Measurements from ENCODE around the gene PMM1.
A peak's percentile ranks its signal among the peaks of the same experiment; 100 is the strongest.
"Not testable (repeated sequence)": the region's sequence is repeated elsewhere in the genome, so short reads cannot be mapped to it uniquely, and the experiment has no call there.

The PMM1 gene

DNA sequence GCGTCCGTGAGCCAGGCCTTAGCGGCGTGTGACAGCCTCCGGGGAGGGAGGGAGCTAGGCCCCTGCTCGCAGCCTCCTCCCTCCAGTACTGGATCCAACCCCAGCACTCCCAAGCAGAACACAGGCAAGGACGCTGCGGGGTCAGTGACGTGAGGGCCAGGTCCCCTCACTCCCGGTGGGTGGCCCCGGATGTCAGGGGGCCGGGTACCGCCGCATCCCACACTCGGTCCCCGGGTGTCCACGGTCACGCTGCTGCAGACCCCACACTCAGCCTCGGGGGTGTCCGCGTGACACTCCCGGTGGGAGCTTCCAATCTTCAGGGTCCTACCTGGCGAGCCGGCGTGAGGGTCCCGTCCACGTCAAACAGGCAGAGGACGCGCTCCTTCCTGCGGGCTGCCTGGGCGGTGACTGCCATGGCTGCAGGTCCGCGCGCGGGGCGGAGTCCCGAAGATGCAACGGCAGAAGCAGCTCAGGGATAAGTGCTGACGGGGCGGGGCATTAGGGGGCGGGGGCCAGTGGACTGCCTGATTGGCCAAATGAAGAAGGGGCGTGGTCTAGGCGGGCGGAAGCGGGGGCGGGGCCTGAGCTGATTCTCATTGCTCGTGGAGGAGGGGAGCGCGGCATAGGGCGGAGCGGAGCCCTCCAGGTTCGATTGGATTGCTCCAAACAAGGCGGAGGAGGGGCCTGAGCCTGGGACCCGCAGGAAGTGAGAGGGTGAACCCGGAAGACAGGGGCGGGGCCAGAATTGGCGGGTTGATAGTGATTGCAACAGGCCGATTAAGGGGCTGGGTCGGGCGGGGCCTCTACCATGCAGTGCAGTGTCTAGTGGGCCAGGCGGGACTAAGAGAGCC lies at the start of gene PMM1:
TSS of gene PMM1 (minus strand) at position 450 of the 851 bp plus-strand sequence. CDS start at position 415, 35 bp downstream.
- peak; percentile 90 for DNase-seq

DNA sequence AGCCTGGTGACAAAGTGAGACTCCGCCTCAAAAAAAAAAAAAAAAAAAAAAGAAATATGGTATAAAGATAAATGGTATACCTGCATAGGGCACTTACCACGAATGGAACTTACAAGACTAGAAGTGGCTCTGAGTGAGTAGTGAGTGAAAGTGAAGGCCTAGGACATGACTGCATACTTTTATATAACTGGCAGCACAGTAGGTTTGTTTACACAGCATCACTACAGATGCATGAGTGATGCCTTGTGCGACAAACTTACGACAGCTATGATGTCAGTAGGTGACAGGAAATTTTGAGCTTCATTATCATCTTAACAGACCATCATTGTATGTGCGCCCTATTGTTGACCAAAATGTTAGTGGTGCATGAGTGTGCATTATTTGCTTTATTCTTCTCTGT lies 49.1 kb upstream of the PMM1 start:
- DNase-seq = no peak

DNA sequence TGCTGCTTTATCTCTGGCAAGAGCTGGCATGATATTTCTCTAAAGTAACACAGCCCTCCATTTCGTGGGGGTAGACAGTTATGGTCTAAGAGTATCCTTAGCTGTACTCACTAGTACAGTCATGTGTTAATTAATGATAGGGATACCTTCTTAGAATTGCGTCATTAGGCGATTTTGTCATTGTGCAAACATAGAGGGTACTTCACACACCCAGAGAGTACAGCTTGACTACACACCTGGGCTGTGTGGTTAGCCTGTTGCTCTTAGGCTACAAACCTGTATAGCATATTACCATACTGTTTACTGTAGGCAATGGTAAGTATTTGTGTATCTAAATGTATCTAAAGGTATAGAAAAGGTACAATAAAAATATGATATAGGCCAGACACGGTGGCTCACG lies 48.5 kb upstream of the PMM1 start:
- no peak for DNase-seq

DNA sequence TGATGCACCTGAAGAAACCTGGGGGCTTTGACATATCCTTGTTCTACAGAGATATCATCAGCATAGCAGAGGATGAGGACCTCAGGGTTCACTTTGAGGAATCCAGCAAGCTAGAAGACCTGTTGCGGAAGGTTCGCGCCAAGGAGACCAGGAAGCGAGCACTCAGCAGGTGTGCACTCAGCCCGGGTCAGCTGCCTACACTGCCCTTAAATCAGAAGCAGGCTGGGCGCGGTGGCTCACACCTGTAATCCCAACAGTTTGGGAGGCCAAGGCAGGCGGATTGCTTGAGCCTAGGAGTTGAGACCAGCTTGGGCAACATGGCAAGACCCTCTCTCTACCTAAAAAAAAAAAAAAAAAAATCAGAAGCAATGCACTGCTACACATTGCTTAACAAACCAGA lies 48.0 kb upstream of the PMM1 start:
- DNase-seq = not testable (repeated sequence)

DNA sequence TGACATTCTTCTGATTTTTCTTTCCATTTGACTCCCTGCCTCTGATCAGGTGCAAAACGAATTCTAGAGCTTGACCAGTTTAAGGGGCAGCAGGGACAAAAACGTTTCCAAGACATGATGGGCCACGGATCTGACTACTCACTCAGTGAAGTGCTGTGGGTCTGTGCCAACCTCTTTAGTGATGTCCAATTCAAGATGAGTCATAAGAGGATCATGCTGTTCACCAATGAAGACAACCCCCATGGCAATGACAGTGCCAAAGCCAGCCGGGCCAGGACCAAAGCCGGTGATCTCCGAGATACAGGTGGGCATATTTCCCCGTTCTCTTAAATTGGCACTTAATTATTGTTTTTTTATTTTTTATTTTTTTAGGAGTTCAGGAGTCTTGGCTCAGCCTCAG lies 46.8 kb upstream of the PMM1 start:
- no peak for DNase-seq

DNA sequence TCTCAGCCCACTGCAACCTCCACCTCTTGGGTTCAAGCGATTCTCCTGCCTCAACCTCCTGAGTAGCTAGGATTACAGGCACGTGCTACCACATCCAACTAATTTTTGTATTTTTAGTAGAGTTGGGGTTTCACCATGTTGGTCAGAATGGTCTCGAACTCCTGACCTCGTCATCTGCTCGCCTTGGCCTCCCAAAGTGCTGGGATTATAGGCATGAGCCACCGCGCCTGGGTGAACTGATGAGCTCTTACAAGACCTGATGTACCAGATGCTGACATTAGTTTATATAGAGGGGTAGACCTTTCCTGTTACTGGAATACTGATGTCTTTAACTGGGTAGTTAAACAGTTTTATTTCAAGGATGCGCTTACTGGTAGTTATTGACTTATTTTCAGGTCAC lies 45.0 kb upstream of the PMM1 start:
- DNase-seq = not testable (repeated sequence)

DNA sequence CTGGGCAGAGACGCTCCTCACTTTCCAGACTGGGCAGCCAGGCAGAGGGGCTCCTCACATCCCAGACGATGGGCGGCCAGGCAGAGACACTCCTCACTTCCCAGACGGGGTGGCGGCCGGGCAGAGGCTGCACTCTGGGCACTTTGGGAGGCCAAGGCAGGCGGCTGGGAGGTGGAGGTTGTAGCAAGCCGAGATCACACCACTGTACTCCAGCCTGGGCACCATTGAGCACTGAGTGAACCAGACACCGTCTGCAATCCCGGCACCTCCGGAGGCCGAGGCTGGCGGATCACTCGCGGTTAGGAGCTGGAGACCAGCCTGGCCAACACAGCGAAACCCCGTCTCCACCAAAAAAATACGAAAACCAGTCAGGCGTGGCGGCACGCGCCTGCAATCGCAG lies 42.0 kb upstream of the PMM1 start:
- not testable (repeated sequence) for DNase-seq

DNA sequence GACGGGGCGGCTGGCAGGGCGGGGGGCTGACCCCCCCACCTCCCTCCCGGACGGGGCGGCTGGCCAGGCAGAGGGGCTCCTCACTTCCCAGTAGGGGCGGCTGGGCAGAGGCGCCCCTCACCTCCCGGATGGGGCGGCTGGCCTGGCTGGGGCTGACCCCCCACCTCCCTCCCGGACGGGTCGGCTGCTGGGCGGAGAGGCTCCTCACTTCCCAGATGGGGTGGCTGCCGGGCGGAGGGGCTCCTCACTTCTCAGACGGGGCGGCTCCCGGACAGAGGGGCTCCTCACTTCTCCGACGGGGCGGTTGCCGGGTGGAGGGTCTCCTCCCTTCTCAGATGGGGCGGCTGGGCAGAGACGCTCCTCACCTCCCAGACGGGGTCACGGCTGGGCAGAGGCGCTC lies 41.5 kb upstream of the PMM1 start:
- DNase-seq = not testable (repeated sequence)

DNA sequence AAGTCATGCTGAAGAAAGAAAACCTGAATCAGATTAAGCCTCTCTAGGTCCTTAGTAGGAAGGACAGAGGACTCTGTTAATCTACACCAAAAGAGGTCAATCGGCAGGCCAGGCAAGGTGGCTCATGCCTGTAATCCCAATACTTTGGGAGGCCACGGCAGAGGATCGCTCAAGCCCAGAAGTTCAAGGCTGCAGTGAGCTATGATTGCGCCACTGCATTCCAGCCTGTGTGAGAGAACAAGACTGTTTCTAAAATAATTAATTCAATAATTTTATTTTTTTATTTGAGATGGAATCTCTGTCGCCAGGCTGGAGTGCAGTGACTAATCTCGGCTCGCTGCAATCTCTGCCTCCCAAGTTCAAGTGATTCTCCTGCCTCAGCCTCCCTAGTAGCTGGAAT lies 35.9 kb upstream of the PMM1 start:
- no peak for DNase-seq

DNA sequence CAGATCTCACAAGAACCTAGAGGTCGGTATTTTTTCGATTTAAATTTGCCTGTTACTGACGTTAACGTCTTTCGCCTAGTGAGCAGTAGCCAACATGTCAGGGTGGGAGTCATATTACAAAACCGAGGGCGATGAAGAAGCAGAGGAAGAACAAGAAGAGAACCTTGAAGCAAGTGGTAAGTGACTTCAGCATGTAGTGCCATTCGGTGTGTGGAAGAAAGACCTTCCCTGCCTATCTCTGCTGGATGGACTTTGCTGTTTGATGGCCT lies 32.2 kb upstream of the PMM1 start:
- no peak for DNase-seq

DNA sequence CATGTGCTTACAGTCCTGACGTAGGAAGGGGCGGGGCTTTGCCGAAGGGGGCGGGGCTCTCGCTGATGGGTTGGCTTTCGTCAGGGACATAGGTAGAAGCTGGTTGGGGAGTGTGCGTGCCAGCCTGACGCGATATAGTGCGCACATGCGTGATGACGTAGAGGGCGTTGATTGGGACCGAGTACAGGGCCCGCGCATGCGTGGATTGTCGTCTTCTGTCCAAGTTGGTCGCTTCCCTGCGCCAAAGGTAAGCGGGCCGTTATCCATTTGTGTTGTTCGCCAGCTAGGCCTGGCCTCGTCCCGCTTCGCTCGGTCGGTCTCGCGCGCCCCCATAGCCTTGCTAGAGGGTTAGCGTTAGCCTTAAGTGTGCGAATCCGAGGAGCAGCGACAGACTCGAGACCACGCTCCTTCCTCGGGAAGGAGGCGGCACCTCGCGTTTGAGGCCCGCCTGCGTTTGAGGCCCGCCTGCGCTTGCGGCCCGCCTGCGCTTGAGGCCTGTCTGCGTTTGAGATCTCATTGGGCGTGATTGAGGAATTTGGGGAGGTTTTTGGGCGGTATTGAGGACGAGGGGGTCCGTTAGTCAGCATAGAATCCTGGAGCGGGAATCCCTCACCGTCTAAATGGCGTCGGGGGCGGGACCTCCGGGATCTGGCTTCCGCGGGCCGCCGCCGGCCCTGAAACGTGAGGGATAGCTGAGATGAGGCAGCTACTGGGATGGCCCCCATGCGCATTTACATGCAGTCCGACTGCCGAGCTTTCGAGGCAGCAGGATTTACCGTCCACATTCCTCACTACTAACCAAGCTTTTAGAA lies 31.7 kb upstream of the PMM1 start, which contains the start of gene XRCC6:
TSS of gene XRCC6 (plus strand) at position 197 of the 812 bp plus-strand sequence. CDS start 710 bp downstream, outside the sequence.
- peak; percentile 90 for DNase-seq

DNA sequence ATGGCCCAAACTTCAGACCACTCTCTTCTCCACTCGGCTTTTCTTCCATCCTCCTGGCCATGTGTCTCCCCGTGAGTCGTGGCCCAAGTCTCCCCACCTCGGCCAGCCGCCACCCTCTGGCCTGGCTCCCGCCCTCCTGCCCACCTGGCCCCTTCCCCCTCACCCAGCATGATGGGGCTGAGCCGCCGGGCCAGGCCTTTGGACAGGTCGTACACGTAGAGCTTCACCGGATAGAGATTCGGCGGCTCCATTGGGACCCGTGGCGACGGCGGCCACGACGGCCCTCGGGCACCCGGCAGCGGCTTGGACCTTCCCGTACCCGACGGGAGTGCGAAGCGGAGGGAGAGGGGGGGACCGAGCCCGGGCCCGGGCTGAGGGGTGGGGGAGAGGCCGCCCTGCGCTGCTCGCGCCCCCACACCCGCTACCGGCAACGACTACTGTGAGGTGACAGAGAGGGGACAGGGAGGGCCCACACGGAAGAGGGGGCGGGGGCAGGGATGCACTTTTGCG lies 31.0 kb upstream of the PMM1 start, which contains the start of gene DESI1:
TSS of gene DESI1 (minus strand) at position 455 of the 510 bp plus-strand sequence. CDS start at position 251, 204 bp downstream.
- DNase-seq = no peak

DNA sequence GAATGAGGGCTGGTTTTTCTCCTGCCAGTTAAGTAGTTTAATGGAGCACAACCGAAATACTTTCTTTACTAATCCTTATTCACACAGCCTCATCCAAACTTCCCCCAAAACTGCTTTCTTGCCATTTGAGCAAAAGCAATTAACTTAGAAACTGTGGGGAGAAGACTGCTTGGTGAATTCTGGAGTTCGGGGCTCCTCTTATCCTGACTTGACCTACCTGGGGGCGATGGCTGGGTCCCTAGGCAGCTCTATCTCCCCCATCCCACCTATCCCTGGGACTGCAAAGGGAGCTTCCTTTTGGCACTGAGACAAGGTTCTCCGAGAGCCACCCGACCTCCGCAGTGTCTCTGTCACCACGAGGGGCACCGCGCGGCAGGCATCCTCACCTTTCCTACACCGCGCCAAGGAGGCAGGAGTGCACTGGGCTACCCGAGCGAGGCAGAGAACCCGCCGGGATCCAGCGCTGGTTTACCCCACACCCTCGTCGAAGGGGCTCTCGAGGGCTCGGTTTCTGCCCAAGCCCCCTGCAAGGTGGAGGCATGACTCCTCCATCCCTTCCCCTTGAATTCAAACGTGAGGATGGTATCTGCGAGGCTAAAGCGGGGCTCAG lies 30.4 kb upstream of the PMM1 start:
- DNase-seq = no peak

DNA sequence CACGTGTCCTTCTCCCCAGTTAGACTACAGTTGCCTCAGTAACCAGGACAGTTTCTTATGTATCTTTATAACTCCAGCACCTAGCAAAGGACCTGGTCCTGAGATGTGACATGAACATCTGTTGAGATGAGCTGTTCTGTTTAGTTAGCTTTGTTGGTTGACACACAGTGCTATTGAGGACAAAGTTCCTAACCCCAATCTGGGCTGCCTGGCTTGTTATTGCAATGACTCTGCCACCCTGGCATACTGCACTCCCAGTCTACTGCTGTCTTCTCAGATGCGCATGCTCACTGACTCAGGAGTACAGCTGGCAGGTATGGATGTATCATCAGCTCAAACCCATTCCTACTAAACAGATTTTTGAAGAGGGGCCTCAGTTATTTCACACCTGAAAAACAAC lies 23.8 kb upstream of the PMM1 start:
- no peak for DNase-seq

DNA sequence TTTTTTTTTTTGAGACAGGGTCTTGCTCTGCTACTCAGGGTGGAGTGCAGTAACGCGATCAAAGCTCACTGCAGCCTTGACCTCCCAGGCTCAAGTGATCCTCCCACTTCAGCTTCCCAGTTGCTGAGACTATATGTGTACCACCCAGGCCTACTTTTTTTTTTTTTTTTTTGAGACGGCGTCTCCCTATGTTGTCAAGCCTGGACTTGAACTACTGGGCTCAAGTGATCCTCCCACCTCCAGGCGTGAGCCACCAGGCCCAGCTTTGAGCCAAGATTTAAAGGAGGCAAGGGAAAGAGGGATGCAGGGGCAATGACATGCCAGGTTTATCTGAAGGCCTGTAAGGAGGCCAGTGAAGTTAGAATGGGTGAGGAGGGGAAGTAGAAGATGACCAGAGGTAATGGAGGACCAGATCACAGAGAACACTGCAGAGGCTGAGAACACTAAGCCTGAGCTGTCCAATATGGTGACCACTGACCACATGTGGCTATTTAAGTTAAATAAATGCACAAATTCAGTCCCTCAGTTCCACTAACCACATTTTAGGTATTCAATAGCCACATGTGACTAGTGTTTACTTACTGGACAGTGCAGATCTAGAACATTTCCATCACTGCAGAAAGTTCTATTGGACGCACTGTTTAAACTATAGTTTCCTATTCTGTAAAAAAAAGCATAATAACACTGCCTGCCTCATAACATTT lies 23.1 kb upstream of the PMM1 start:
- DNase-seq = no peak

DNA sequence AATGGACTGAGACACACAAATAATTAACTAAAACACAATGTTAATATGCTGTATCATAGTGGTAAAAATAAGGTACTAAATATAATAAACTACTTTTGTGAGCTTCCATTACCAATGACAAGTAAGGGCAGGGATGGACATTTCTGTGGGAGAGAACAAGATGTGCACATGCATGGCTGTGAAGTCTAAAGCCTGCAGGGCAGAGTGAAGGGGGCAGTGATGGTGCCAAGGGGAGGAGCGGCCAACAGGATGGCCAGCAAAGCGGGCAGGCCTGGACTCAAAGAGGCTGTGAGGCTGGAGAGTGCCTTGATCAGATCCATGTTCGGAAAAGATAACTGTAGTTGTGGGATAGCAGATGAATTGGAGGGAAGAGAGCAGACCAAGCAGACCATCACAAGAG lies 18.7 kb upstream of the PMM1 start:
- no peak for DNase-seq

DNA sequence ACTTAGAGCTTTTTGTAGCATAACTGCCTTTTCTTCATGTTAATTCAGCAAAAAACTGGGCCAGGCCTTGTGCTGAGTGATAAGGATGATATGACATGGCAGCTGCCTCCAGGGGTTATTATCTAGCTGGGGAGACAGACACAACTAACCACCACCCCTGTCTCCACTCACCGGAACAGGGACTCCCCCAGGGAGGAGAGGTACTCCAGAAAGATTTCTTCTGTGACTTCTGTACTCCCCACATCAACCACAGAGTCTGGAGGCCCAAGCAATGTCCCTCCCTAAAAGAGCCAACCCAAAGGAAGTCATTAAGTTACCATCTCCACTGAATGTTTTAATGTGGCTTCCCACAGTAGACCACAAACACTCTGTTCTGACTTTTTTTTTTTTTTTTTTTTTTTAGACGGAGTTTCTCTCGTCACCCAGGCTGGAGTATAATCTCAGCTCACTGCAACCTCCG lies 14.3 kb upstream of the PMM1 start:
- DNase-seq = no peak

DNA sequence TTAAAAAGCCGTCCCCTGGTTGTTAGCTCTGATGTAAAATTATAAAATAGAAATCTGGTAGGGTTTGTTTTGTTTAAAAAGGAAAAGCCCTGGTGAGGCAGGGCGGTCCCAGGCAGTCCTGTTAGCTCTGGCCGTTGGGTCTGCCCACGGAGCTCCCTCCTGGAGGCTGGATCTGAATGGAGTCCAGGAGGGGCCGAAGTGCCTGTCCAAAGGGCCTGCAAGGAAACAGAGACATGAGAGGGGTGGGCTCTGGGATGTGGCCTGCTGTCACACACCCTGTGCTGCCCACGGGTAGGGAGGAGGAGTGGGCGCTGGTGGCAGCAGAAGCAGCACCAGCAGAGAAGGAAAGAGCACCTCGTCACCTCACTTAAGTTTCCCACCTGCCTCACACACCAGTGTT lies 11.3 kb upstream of the PMM1 start:
- DNase-seq = no peak

DNA sequence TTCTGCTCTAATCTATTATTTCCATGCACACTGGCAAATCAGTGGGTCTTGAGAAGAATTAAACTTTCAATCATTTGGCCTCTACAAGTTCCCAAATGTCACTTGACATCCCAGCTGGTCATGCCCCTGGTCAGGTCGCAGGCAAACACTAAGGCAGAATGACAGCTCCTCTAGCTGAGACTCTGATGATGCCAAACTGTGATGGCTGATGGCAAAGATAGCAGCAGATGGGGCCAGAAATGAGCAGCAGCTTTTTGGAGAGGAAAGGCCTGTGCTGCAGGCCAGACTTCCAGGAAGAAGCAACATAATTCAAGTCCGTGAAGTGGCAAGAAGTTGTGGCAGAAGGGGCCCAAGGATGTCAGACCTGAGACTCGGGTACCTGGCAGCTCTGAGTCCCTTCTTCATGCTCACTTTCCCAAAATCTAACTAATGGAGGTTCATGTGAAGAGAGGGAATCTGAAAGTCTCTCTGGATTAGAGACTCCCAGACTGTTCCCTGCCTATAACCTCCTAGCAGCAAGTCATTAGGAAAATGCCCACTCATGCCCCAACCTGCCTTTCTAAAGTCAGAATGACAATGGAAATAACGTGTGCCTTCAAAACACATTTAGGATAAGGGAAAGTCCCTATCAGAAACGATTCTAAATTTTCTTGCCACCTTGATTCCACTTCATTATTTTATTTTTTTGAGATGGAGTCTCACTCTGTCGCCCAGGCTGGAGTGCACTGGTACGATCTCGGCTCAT lies 9.4 kb upstream of the PMM1 start:
- DNase-seq = no peak

DNA sequence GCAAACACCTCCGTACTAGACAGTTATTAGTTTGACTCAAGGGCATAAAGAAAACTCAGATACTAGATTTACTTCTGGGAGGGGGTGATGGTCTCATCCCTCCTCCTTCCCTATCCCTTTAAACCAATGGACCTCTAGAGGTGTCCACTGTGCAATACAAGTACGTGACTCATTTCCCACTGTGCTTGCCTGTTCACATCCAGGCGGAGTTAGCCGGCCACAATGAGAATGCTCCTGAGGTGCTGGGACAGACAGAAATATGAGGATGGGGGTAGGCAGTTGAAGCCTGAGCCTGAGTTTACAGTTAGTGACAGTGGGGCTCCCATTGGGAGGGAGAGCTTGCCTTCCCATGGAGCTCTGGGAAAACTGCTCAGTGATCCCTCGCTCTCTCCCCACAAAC lies 8.4 kb upstream of the PMM1 start:
- DNase-seq = no peak

DNA sequence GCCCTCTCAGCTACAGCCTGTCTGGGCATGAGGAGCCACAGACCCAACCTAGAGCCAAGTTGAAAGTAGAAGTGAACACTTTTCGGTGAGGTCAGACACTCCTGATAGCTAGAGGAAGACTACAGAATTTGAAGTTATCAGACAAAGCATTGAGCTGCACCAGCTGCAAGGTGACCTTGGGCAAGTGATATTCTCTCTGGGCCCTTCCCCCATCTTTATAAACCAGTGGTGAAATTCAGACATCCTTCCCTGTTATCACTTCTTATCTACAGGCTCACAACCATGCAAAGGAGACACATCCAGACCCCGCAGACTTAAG lies 8.0 kb upstream of the PMM1 start:
- DNase-seq = no peak

Data from SIG-M5 (cell line).